ENCODE results near the gene FMN2.

DNA sequence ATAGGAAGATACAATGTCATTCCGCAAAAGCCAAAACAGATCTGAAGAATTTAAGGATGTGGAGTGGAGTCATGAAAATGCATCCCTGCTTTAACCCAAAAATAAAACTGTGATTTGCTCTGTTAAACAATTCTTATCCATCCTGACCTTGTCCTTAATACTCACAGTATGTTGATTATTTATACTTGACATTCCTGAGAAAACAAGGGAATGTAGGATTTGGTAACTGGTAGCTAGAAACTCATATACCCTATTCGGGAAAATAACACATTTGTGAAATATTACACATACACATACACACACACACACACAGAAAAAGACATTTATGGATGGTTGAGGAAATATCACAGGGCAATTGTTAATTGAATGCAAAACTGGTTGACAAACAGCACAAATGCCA is 80.2 kb downstream of the FMN2 start:
- TF ChIP-seq, protein P1, sequence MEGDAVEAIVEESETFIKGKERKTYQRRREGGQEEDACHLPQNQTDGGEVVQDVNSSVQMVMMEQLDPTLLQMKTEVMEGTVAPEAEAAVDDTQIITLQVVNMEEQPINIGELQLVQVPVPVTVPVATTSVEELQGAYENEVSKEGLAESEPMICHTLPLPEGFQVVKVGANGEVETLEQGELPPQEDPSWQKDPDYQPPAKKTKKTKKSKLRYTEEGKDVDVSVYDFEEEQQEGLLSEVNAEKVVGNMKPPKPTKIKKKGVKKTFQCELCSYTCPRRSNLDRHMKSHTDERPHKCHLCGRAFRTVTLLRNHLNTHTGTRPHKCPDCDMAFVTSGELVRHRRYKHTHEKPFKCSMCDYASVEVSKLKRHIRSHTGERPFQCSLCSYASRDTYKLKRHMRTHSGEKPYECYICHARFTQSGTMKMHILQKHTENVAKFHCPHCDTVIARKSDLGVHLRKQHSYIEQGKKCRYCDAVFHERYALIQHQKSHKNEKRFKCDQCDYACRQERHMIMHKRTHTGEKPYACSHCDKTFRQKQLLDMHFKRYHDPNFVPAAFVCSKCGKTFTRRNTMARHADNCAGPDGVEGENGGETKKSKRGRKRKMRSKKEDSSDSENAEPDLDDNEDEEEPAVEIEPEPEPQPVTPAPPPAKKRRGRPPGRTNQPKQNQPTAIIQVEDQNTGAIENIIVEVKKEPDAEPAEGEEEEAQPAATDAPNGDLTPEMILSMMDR (IDR thresholded peaks at IDR 0.05; ENCODE audit: low read depth, low read length, poor library complexity, severe bottlenecking): no peak
- no peak for TF ChIP-seq EZH2phosphoT487 (IDR thresholded peaks at IDR 0.05; ENCODE audit: borderline replicate concordance, low read length)

All from DOHH2 (cell line).